BLaER1 (cell line): ENCODE results near the gene AK8.

Experiments used
- H3K27ac ChIP-seq: shearing (Covaris generic); formaldehyde crosslinking; 2 replicates; pipeline ENCODE4 v1.8.1; 2022
- H3K27me3 ChIP-seq: shearing (Covaris generic); formaldehyde crosslinking; 2 replicates; pipeline ENCODE4 v1.8.1; 2022
- H3K36me3 ChIP-seq: shearing (Covaris generic); formaldehyde crosslinking; 2 replicates; pipeline ENCODE4 v1.8.1; 2022
- H3K4me1 ChIP-seq: shearing (Covaris generic); formaldehyde crosslinking; 2 replicates; pipeline ENCODE4 v1.8.1; 2022
- H3K4me2 ChIP-seq: shearing (Covaris generic); formaldehyde crosslinking; 2 replicates; pipeline ENCODE4 v1.8.1; 2022
- H3K4me3 ChIP-seq: shearing (Covaris generic); formaldehyde crosslinking; 2 replicates; pipeline ENCODE4 v1.8.1; 2022
- H3K9ac ChIP-seq: shearing (Covaris generic); formaldehyde crosslinking; 2 replicates; pipeline ENCODE4 v1.8.1; 2022
- H3K9me3 ChIP-seq: shearing (Covaris generic); formaldehyde crosslinking; 2 replicates; pipeline ENCODE4 v1.8.1; 2022
- H4K20me1 ChIP-seq: shearing (Covaris generic); formaldehyde crosslinking; 2 replicates; pipeline ENCODE4 v1.8.1; 2022
- Cebpa-rat ChIP-seq: shearing (Covaris generic); IDR thresholded peaks from 2 replicates; pipeline ENCODE4 v1.8.1; 2022

Gene AK8

GRCh38 chr9:132888151-132888550, 10.1 kb upstream of the AK8 start:
- Histone ChIP-seq H3K4me1 (peaks cover 92% of the 10 kb centered on the region), H3K36me3 (peaks cover 11% of the 10 kb centered on the region), H3K4me2 (peak overlapping the region; percentile 92), H4K20me1 (no peaks in the 10 kb centered on the region), H3K27me3 (no peaks in the 10 kb centered on the region), H3K9ac (peak overlapping the region; percentile 78), H3K4me3 (peak overlapping the region; percentile 52), H3K9me3 (no peaks in the 10 kb centered on the region), H3K27ac (peak overlapping the region; percentile 96)
- TF ChIP-seq Cebpa-rat: no peak

DNA sequence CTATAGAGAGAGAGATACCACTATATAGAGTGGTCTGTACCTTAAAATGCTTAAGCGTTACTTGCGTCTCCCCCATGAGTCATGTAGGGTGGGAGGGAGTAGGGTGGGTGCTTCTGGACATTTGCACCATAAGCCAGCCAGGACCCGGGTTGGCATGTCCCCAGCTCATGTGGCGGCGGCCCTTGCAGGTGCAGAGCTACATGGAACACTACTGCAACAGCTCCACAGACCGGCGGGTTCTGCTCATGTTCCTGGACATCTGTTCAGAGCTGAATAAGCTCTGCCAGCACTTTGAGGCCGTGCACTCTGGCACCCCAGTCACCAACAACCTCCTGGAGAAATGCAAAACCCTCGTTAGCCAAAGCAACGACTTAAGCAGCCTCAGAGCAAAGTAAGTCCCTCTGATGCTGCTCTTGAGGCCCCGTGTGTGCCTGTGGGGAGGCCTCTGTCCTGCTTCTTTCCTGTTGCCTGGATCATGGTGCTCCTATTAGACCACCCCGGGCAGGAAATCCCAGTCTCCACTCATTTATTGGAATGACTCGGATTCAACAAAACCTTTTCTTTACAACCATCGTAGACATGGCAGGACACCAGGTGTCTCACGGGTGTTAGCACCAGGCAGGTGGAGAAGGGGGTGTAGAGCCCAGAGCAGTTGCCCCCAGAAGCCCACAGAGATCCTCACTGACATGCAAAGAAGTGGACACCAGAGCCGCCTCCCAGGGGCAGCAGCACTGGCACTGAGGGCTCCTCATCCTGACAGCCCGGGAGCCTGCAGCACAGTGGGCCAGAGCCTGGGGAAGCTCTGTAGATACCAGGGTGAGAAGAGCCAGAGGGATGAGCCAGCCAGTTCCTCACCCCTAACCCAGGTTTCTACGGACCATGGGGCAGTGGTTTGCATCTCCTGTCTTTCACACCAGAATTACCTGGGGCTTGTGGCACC, 9.4 kb upstream of the AK8 start:
- Histone ChIP-seq H3K27ac (peak overlapping the region; percentile 96), H3K4me2 (peak overlapping the region; percentile 92), H3K27me3 (no peaks in the 10 kb centered on the region), H3K4me1 (peaks cover 96% of the 10 kb centered on the region), H3K9ac (peak overlapping the region; percentile 78), H4K20me1 (no peaks in the 10 kb centered on the region), H3K4me3 (peak overlapping the region; percentile 52), H3K36me3 (peaks cover 5% of the 10 kb centered on the region; the same call in 1 of the 2 replicates), H3K9me3 (no peaks in the 10 kb centered on the region)
- TF ChIP-seq Cebpa-rat: no peak

DNA sequence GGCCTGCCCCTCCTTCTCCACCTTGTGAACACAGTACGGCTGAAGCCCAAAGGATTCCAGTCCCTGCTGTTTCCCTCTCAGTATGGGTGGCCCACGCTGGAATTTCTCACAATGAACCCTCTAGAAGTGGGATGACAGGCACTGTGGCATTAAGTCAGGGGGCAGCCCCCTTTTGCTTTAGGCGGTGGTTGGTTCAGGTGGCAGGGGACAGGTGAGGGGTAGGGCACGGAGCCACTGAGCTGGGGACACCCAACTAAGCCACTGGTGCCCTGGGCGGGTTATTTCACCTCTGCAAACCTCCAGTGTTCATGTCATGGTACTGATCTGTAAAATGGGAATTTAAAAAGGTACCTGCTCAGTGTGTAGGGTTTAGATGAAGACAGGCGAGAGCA, 8.2 kb upstream of the AK8 start:
- H3K9me3 ChIP-seq: no peaks in the 10 kb centered on the region
- no peak overlapping the region for H3K4me3 ChIP-seq
- H3K4me2 ChIP-seq: peak overlapping the region; percentile 92
- H3K27ac ChIP-seq: peak overlapping the region; percentile 66
- TF ChIP-seq Cebpa-rat: no peak
- H4K20me1 ChIP-seq: no peaks in the 10 kb centered on the region
- H3K27me3 ChIP-seq: no peaks in the 10 kb centered on the region
- H3K9ac ChIP-seq: peak overlapping the region; percentile 8; the same call in 1 of the 2 replicates
- H3K36me3 ChIP-seq: no peaks in the 10 kb centered on the region
- peaks cover 95% of the 10 kb centered on the region for H3K4me1 ChIP-seq

- H3K9ac ChIP-seq: peak overlapping the region; percentile 8; the same call in 1 of the 2 replicates
- H3K4me1 ChIP-seq: peaks cover 90% of the 10 kb centered on the region
- no peaks in the 10 kb centered on the region for H4K20me1 ChIP-seq
- no peaks in the 10 kb centered on the region for H3K9me3 ChIP-seq
- peak overlapping the region; percentile 66 for H3K27ac ChIP-seq
- H3K4me2 ChIP-seq: peak overlapping the region; percentile 92
- no peak overlapping the region for H3K4me3 ChIP-seq
- TF ChIP-seq Cebpa-rat: no peak
- no peaks in the 10 kb centered on the region for H3K27me3 ChIP-seq
- H3K36me3 ChIP-seq: no peaks in the 10 kb centered on the region
Observed at GRCh38 chr9:132885720-132886333, 7.7 kb upstream of the AK8 start.

- no peak overlapping the region for H3K4me2 ChIP-seq
Observed at GRCh38 chr9:132883349-132884294, 5.5 kb upstream of the AK8 start.

DNA sequence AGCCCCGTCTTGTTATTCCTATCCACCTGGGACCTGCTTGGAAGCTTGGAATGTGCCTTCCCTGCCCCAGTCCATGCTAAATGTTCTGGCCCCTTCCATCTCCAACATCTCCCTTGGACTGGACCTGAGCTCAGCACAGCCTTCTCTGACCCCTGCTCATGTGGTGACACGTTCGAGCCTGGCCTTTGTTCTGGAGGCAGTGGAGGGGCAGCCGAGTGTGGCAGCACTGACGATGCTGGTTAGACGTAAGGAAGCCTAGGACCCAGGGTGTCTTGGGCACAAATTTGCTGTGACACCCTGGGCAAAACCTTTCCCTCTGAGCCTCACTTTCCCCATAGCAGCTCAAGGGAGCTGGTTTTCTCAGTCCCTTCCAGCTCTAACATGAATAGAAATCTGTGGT, 4.5 kb upstream of the AK8 start:
- no peaks in the 10 kb centered on the region for H3K36me3 ChIP-seq
- no peak overlapping the region for H3K9ac ChIP-seq
- H3K4me1 ChIP-seq: peaks cover 81% of the 10 kb centered on the region
- no peaks in the 10 kb centered on the region for H4K20me1 ChIP-seq
- peak overlapping the region; percentile 53; the same call in 1 of the 2 replicates for H3K27ac ChIP-seq
- TF ChIP-seq Cebpa-rat: no peak
- H3K9me3 ChIP-seq: no peaks in the 10 kb centered on the region
- no peaks in the 10 kb centered on the region for H3K27me3 ChIP-seq
- no peak overlapping the region for H3K4me3 ChIP-seq
- H3K4me2 ChIP-seq: peak overlapping the region; percentile 15

More at GRCh38 chr9:132883349-132884294, 5.5 kb upstream of the AK8 start:
- H4K20me1 ChIP-seq: no peaks in the 10 kb centered on the region
- no peak for TF ChIP-seq Cebpa-rat
- 0 out of 2 replicates have a peak overlapping the region, but pooled peaks have one; percentile 53 for H3K27ac ChIP-seq
- H3K4me3 ChIP-seq: no peak overlapping the region
- H3K4me1 ChIP-seq: peaks cover 88% of the 10 kb centered on the region
- H3K9me3 ChIP-seq: no peaks in the 10 kb centered on the region
- no peaks in the 10 kb centered on the region for H3K27me3 ChIP-seq
- no peak overlapping the region for H3K9ac ChIP-seq
- no peaks in the 10 kb centered on the region for H3K36me3 ChIP-seq

- no peak overlapping the region for H3K9ac ChIP-seq
- peak overlapping the region; percentile 15; the same call in 1 of the 2 replicates for H3K4me2 ChIP-seq
- no peak for TF ChIP-seq Cebpa-rat
- H3K4me3 ChIP-seq: no peak overlapping the region
- no peaks in the 10 kb centered on the region for H4K20me1 ChIP-seq
- H3K9me3 ChIP-seq: no peaks in the 10 kb centered on the region
- H3K27me3 ChIP-seq: no peaks in the 10 kb centered on the region
- H3K36me3 ChIP-seq: no peaks in the 10 kb centered on the region
- peak overlapping the region; percentile 53; the same call in 1 of the 2 replicates for H3K27ac ChIP-seq
- peaks cover 77% of the 10 kb centered on the region for H3K4me1 ChIP-seq
Observed at GRCh38 chr9:132881826-132882225, 3.7 kb upstream of the AK8 start.

GRCh38 chr9:132880324-132880661, 2.2 kb upstream of the AK8 start:
- Histone ChIP-seq H3K9me3 (no peaks in the 10 kb centered on the region), H3K4me1 (peaks cover 62% of the 10 kb centered on the region), H3K27me3 (no peaks in the 10 kb centered on the region), H3K4me3 (no peak overlapping the region), H3K36me3 (no peaks in the 10 kb centered on the region), H3K27ac (no peak overlapping the region), H3K4me2 (no peak overlapping the region; the same call in 1 of the 2 replicates), H3K9ac (no peak overlapping the region), H4K20me1 (no peaks in the 10 kb centered on the region)
- no peak for TF ChIP-seq Cebpa-rat
